ENCODE measurements around the gene CXCL6. TPM values are rescaled to one million over a fixed set of nuclear protein-coding genes. Genes with fewer than 3 reads are reported as not detected.

Gene CXCL6
- total RNA-seq, 1 experiment from 2014 or later = not detected

DNA sequence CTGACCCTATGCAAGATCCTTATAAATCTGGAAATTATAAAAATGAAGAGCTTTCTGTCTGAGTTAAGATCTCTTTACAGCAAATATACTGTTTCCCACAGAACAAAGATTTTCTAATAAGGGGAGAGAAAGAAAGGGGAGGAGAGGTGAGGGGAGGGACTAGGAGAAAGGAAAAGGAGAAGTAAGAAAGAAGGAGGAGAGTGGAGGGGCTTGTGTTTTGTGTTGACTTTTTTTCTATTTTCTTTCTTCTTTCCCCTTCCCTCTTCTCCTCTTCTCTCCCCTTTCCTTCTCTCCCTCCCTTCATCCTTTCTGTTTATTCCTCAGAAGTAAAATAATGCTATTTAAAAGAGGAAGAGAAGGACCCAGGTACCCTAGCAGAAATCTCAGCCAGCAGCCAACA is 6.2 kb downstream of the CXCL6 start:
- DNase-seq (ENCODE audit: low read depth) = no peak

DNA sequence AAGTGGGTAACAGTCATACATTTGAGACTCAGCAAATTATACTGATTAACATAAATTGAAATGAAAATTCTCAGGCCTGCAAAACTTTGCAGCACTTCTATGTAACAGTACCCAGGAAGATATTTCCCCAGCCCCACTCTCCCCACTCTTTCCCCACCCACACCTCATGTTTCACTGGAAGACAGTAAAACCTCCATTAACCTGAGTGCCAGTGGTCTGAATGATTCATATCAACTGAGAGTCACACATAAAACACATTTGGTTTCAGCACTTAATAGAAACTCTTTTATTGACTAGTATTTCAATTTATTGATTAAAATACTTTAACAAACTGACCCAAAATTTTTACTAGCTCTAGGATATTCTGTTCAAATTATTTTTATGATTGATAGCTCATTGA is 6.9 kb downstream of the CXCL6 start:
- DNase-seq (ENCODE audit: low read depth) = peak; percentile 18

DNA sequence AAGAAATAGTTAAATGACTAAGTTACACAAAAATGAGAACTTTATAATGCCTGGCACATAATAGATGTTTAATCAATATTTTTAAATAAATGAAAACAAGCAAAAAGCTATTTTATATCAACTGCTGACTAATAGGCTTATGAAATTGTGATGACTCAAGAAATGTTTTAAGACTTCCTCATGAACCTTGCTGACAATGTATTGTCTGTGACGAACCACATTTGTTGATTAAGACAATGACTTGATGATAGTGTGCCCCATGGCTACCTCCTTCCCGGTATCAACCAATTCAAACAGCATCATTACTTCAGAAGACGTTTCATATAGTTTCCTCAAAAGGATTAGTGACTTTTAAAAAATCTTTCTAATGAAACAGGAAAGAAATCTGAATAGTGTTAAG is 7.9 kb downstream of the CXCL6 start:
- peak; percentile 32 for DNase-seq (ENCODE audit: low read depth)

DNA sequence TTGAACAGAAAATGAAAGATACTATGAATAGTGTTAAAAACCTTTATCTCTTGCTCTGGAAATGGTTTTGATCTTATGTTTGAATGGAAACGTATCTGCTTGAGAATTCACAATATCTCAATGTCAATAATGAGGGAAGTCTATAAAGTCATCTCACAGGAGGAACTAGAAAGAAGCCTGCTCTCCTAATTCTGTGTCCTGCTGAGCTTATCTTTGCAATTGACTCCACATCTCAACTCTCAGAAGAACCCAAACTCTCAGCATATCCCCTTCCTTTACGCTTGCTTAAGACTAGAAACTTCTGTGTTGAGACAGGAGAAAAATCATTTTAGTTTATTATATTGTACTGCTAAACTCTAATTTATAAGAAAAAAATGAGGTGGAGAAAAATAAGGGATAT is 8.3 kb downstream of the CXCL6 start:
- DNase-seq (ENCODE audit: low read depth) = no peak

DNA sequence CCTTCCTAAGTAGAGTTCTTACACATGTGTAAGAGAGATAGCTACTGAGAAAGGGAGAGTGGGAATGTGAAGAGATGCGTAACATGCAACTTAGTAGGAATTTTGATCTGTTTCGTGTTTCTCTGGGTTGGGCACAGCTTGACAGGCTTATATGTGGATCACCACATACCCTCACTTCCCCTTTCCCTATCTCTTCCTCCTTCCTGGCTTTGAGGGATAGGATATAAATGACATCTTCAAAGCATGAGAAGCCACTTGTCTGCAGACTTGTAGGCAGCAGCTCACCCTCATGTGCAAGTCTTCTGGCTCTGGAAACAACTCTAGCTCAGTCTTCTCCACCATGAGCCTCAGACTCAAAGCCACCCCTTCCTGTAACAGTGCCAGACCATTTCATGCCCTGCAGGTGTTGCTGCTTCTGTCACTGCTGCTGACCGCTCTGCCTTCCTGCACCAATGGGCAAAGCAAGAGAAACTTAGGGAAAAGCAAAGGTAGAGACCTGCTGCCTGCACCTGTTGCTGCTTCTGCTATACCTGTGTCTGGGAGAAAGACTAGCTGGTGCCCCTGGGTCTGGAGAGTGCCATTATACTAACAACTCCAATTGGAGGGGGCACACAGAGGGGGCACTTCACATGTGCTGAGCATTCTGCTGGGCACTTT is 11.2 kb downstream of the CXCL6 start:
- DNase-seq (ENCODE audit: low read depth) = no peak

DNA sequence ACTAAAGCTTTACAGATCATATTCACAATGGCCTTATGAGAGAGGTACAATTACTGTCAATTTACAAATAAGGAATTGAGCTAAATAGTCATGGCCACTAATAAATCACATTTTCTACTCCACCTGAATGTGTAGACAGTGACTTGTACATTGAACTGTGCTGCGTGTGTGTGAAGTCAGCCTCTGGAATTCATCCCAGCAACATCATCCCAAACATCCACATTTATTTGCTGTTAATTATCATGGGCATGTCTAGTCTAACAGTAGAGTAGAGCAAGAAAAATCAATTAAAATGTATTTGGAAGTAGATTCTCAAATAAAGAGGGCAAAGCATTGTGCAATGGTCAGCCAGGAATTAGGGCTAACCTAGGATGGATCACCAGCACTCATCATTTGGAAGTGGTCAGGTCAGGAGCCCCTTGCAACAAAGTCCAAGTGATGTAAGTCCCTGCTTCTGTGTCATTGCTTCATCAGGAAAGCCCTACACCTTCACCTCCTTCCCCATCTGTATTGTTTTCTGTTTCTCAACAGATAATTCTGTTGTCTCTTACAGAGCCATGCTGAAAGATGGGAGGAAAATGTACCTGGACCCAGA is 11.8 kb downstream of the CXCL6 start:
- no peak for DNase-seq (ENCODE audit: low read depth)

DNA sequence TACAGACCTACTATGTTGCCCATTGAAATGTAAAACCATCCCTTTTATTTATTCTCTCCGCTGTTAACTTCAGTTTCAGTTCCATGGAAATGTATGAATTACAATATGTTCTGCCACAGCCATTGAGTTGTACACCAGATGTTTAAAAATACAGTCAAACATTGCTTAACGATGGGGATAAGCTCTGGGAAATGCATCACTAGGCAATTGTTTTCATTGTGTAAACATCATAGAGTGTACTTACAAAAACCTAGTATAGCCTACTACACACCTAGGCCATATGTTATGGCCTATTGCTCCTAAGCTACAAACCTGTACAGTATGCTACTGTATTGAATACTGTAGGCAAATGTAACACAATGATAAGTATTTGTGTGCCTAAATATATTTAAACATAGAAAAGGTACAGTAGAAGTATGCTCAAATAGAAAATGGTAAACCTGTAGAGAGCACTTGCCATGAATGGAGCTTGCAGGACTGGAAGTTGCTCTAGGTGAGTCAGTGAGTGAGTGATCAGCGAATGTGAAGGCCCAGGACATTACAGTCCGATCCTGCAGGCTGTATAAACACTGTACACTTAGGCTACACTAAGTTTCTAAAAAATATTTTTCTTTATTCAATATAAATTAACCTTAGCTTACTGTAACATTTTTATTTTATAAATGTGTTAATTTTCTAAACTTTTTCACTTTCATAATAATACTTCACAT is 13.9 kb downstream of the CXCL6 start:
- DNase-seq (ENCODE audit: low read depth) = no peak

DNA sequence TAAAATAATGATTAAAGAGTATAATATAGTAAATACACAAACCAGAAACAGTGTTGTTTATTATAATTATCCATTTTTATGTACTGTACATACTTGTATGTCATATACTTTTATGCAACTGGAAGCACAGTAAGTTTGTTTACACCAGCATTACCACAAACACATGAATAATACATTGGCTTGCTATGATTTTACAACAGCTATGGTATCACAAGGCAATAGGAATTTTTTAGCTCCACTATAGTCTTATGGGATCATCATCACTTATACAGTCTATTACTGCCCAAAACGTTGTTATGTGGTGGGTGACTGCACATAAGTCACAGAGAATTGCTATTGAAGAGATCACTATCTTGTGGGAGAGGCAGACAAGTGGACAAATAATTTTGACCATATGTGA is 14.8 kb downstream of the CXCL6 start:
- DNase-seq (ENCODE audit: low read depth) = no peak

DNA sequence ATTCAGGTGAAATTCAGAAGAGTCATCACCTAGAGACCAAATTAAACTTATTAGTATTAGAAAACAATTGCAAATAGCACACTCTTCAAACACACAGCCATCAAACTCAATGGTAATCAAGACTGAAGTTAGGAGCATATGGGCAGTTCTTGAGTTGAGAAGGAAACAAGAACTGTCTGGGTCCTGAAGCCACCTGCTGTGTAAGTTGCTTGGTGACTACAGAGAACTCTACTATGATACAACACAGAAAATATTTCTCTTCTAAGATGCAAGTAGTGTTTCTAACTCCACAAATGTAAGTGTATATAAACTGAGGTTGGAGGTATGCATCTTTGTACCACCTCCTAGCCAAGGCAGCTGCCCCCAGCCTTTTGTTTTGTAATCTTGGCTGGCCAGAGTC is 16.3 kb downstream of the CXCL6 start:
- no peak for DNase-seq (ENCODE audit: low read depth)

DNA sequence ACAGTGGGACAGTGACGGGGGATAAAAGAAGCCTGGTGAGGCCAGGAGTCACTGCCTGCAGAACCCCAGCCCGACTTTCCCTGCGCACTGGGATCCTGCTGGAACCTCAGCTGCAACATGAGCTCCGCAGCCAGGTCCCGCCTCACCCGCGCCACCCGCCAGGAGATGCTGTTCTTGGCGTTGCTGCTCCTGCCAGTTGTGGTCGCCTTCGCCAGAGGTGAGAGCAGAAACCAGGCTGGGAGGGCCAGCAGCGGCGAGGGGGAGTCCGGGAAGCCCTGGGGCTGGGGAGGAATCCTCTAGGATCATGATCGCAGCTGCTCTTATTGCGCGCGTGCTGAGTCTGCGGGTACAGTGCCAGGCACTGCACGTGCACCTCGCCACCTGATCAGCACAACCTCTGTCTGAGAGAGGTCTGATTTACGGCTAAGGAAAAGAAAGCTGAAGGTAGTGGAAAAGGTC is 16.8 kb downstream of the CXCL6 start, which contains the start of gene PF4V1:
Gene PF4V1 (plus strand): TSS at position 51 of the 459 bp plus-strand sequence. CDS start 67 bp downstream, at position 118.
- peak; percentile 59 for DNase-seq (ENCODE audit: low read depth)

DNA sequence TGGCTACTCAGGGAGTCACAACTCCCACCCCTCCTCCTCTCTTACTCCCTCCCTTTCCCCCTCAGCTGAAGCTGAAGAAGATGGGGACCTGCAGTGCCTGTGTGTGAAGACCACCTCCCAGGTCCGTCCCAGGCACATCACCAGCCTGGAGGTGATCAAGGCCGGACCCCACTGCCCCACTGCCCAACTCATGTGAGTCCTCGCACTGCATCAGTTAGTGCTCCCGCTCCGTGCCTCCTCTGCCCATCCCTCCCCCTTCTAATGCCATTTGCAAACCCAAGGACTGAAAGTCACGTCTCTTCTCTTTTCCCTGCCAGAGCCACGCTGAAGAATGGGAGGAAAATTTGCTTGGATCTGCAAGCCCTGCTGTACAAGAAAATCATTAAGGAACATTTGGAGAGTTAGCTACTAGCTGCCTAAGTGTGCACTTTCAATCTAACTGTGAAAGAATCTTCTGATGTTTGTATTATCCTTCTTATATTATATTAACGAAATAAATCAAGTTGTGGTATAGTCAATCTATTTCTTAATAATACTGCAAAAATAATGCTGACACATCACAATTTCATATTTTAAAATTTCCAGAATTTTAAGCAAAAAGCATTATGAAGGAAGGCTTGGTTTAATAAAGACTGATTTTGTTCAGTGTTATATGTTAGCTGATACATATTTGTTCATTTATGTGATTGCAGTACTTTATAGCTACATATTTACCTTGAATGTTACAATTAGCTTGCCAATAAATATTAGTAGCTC is 17.4 kb downstream of the CXCL6 start:
- DNase-seq (ENCODE audit: low read depth) = no peak

DNA sequence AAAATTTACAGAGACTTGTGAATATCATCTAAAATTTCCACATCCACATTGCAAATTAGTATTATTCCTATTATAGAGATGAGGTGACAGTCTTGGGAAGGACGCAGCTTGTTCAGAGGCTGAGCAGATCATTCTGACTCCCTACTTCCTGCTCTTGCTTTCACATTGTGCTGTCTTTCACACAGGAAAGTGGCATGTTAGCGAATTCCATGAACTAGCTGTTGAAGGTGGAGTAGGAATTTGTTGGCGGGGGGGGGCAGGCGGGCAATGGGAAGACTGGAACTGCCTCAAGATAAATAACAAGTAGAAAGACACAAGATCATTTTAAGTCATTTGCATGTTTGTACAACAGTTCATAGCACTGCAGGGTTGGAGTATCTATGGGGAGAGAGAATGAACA is 18.9 kb downstream of the CXCL6 start:
- no peak for DNase-seq (ENCODE audit: low read depth)

DNA sequence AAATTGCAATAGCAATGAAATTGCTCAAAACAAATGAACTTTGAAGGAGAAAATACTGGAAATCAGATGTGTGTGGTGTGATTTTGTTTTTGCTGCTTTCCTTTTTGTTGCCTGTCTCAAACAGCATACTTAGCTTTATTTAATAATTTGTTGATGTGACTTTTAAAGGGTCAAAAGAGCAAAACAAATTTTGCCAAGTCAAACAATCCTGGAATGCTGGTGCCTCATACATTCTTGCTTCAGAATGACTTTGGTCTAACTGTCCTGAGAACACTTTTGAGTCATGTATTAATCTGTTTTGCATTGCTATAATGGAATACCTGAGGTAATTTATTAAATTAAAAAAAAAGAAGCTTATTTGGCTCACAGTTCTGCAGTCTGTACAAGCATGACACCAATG is 20.0 kb downstream of the CXCL6 start:
- no peak for DNase-seq (ENCODE audit: low read depth)

DNA sequence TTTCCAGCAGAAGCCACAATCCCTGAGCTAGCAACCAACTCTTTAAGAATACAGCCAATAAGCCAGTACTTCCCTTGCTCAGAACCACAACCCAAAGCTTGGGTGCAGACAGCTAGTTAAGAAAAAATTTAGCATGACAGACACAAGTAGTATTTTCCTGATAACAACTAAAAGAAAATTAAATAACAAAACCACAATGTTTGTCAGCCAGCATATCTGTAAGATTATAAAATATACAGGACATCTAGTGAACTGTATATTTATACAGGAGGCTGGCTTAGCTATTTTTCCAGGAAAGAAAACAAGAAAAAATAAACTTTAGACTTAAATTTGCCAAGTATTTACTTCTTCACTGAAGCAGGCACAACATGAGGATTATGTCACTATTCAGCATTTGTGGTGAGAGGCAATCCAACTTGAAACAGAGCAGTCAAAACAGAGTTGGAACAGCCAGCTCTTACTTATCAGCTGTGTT is 23.2 kb downstream of the CXCL6 start:
- no peak for DNase-seq (ENCODE audit: low read depth)

DNA sequence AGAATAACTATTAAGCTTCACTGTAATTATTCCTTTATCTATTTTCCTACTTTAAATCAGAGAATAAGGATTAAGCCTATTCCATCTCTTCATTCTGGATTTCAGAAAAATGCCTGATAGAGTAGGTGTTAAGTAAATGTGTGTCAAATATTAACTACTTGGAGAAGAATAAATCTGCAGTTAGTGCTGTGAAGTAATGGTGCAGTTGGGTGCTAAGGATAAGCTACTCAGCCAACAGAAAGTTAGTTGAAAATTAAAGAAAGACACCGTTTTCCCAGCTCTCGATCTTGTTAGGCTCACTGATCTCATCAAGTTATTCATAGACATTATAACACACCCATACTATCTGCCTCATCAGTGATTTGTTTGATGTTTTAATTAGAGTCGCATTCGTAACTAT is 23.7 kb downstream of the CXCL6 start:
- no peak for DNase-seq (ENCODE audit: low read depth)

DNA sequence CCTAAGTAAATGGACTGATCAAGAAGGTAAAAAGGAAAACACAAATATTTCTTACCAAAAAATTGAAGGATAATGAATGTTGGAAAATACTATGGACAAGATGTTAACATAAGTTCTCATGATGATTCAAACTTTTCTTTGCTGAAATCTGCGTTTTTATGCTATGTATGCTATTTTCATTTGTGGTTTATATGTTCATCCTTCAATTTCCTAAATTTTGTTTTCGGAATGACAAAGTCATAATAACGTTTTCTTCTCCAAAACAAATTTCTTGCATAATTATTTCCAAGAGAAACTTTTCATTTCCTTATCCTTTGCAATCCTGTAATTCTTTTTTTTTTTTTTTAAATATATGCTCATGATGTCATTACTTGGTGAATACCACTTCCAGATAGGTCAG is 24.4 kb downstream of the CXCL6 start:
- DNase-seq (ENCODE audit: low read depth) = no peak

DNA sequence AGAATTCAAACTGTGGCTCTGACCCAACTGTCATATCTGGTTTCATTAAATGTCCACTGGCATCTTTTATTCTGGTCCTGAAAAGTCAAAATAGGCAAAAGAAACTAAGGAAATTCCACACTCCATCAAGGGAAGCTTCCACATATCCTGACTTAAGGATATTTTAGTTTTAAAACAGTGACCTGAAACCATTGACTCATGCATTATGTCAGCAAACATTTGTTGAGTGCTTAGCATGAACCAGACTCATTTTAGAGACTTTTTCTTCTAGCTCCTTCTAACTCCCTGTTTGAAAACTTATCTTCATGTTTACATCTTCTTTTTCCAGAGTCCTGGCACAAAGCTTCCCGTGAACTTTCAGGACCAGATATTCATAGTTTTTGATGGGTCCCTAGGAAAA is 25.8 kb downstream of the CXCL6 start:
- DNase-seq (ENCODE audit: low read depth) = no peak

DNA sequence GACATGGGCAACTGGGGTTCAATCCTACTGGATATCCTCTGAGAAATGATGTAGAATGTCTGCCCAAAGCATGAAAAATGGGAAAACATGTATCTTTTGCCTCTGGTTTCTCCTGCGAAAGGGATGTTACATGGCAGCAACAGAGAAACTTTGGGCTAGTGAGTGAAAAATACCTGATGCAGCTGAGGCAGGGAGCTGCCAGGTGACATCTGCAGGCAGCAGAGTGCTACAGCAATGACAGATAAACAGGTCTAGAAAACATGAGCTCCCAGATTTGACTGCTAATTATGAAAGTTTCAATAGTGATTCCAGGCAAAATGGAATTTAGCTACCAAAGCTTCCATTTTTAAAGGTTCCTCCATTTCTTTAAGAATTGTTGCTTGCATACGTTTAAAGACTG is 27.9 kb downstream of the CXCL6 start:
- peak; percentile 23 for DNase-seq (ENCODE audit: low read depth)

DNA sequence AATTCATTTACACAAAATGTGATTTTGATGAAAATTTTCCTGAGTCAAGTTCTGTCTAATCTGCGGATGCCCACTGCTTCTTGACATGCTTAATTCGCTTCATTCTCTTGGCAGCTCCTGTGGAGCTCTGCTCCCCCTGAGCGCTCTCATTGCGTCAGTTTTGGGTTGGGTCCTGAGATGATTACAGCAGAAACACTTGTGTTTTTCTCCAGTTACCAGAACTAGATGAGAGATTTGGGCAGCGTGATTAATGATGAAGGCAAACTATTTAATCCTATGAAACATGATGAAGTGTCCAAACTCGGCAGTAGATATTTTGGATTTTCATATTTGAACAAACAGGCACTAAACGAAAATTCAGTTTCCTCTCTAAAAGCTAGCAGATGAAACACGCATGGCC is 28.5 kb downstream of the CXCL6 start:
- no peak for DNase-seq (ENCODE audit: low read depth)

DNA sequence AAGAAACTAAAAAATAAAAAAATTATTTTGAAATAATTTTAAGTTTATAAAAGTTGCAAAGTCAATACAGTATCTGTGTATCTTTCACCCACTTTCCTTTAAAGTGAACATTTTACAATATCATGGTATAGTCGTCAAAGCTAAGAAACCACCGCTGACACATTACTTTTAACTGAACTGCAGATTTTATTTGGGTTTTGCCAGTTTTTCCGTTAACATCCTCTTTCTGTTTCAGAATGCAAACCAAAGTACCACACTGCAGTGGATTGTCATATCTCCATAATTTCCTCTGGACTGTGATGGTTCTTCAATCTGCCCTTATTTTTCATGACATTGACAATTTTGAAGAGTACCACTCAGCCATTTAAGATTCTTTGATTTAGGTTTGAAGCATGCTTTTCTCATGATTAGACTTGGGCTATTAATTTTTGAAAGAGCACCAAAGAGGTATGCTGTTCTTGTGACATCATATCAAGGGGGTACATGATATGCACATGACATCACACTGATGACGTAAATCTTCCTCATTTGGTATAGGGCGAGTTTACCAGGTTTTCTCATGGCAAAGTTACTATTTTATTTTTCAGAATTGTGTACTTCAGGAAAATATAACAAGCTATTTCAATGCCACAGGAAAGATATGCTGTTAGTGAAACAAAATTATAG is 29.1 kb downstream of the CXCL6 start:
- DNase-seq (ENCODE audit: low read depth) = no peak

DNA sequence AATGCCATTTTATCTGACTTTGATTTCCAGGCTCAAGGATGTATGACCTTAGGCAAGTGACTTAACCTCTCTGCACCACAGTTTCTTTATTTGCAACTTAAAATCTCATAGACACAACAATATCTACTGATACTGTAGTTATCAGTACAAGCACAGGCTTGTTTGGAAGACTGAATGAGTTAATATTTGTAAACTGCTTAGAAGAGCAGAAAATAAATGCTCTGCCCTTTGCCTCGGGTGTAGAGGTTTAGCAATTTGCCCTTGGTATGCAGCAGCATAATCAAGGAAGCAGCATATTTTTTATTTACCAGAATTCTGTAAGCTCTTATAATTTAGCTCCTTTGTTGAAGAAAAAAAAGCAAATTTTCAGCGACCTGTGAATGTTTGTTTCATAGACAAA is 29.8 kb downstream of the CXCL6 start:
- no peak for DNase-seq (ENCODE audit: low read depth)

DNA sequence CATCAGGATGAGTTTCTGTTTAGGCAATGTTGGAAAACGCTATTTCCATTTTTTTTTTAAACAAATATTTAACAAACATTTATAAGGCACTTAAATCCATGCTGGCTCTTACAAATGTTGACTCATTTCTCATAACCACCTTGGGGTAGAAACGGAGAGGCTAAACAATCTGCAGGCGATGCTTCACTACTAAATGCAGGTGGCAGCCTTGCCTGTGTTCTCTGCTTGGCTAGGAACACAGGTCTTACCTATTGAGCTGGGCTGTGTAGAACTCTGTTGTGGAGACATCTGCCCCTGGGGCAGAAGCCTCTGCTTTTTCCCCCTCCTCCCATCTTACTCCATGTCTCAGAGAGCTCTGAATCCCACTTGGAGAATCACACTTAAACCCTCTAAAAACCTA is 31.3 kb downstream of the CXCL6 start:
- no peak for DNase-seq (ENCODE audit: low read depth)
